NCI-H2196 (cell line): ENCODE data around the gene MFNG.

Experiments used
- DNase-seq: peaks from one replicate; lab custom pipeline; 2025; ENCODE audit not compliant: unreplicated experiment; lab: John Stamatoyannopoulos, UW

Gene MFNG

DNA sequence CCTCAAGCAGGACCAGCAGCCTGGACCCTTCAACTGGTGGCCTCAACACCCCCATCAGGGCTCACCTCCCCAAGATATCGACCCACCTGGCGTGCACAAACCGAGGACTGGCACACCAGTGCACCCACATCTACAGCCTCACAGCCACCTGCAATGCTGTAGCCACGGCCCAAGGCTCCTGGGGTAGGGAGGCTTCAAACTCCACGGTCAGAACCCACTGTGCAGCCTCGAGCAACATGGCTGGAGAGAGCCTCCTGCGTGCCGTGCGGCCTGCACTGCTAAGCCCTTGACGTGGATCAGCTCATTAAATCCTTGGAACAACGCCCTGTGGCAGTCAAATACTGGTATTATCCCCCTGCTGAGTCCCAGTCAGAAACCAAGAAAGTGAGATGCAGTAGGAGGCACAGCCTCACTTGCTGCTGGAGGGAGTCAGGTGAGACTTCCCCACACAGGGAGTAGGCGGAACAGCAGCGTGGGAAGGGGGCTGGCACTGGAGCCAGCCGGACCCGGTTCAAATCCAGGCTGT is 28.4 kb upstream of the MFNG start:
- DNase-seq: no peak

DNA sequence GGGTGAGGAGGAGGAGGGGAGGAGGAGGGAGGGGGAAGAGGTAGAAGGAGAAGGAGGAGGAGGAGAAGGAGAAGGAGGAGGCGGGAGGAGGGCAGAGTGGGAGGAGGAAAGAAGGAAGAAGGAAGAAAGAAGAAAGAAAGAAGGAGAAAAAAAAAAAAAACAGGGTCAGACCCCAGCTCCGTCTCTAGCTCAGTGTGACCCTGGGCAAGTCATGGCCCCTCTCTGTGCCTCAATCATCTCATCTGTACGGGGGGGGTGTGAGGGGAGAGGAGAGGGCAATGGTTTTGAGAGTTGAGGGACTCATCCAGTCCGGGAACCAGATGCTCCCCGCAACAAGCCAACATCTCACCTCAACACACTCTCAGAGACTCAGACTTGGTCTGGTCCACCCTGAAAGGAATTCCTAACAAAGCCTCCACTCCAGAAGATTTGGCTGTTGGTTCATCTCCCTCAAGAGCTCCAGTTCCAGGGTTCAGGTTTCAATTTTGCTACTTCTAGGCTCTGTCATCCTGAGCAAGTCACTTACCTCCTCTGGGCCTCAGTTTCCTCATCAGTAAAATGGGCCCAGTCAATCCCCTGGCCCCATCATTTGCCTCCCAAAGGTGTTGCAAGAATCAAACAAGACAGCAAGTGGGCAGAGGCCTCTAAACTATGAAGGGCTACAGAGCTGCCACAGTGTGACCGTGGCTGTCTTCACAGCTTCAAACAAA is 25.4 kb upstream of the MFNG start:
- no peak for DNase-seq

DNA sequence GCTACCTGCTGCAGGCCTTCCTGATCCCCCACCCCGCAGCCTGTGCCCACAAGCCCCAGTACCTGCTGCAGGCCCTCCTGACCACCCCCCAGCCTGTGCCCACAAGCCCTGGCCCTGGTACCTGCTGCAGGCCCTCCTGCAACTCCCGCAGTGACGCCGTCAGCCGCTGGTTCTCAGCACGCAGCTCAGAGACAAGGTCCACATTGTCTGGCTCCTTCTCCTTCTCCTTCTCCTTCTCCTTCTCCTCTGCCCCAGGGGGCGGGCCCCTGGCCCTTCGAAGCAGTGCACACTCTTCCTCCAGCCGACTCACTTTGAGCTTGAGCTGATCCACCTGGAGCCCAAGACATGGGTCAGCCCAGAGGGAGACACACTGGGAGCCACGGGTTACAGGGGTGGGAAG is 23.9 kb upstream of the MFNG start:
- no peak for DNase-seq

DNA sequence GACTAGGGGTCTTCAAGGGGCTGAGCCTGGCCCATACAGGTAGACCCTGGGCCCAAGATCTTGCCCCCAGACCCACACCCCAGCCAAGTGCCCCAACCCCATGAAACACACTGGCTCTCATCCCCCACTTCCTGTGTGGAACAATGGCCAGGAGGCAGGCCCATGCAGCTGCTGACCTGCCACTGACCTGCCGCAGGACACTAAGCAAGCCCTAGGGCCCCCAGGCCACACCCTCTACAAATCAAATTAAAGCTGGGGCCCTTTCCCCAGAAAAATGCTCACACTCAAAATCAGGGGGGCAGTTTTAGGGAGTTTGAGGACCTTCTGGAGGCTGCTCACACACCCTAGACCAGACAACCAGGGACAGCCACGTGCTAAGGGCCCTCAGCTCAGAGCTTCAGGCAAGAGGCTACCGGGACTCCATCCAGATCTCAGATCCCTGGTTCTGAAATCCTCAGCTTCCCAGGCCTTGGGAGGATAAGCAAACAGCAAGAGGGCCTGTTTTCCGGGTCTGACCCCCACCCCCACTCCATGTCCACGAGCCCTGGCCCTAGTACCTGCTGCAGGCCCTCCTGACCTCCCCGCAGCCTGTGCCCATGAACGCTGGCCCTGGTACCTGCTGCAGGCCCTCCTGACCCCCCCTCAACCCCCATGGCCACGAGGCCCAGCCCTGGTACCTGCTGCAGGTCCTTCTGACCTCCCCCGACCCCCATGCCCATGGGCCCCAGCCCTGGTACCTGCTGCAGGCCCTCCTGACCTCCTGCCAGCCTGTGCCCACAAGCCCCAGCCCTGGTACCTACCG is 23.1 kb upstream of the MFNG start:
- no peak for DNase-seq

DNA sequence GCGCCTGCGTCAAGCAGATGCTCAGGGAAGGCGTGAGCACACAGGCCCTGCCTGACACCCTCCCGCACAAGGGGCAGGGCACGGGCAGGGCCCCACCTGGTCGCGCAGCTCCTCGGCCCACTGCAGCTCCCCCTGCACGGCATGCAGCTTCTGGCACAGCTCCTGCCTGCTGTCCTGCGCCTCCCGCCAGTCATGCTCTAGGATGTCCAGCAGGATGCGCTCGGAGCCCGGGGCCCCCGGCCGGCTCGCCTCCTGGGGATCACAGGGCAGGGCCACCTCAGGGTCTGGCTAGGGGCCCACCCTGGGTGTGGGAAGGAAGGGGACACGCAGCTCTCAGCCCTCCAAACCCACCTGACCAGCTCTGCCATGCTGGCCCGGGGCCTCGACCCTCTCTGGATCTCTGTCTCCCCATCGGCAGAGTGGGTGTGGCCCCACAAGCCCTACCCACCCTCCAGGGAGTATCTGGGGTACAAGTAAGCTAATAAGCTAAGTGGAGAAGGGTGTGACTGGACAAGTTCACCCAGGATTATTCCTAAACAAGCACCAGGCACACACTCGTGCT is 22.3 kb upstream of the MFNG start:
- DNase-seq: no peak

DNA sequence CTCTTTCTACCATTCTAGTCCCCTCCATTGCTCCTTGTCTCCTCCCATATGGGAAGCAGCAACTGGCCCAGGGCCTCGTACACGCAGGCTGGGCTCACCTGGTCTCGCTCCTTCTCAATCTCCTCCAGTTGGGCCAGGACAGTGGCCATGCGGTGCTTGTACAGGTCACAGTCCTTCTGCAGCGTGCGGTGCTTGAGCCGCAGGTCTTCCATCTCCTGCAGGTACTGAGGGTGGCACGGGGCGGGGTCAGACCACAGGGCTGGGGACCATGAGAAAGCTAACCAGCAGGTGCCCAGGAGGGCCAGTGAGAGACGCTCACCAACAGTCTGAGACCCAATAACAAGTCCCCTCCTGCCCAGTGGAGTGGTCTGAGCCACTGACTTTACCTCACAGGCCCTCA is 21.5 kb upstream of the MFNG start:
- no peak for DNase-seq

DNA sequence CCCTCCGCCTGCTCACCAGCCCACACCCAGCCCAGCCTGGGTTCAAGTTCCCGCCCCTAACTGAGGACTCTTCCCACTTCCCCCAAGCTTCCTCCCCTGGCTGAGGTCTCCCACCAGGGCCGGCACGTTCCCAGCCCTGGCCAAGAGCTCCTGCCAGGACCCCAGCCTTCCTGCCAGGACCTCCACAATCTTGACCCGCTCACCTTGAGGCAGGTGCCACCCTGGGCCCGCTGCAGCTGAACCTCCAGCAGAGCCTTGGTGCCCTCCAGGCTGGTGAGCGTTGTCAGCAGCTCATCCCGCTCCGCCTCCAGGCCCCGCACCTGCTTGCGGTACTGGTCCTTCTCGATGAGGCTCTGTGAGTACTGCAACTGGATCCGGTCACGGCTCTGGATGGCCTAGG is 19.8 kb upstream of the MFNG start:
- DNase-seq: peak; percentile 33

DNA sequence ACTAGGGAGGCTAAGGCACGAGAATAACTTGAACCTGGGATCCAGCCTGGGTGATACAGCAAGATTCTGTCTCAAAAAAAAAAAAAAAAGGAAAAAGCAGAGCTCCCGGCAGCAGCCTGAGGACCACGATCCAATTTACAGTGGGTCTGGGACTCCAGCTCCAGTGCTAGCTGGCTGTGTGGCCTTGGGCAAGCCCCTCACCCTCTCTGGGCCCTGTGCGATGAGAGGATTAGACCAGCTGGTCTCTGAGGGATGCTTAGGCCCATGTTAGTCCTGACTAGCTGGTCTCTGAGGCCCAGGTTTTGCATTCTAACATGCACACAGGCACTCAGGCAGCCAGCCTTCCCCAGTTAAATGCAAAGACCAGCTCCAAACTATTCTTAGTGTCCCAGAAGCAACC is 19.4 kb upstream of the MFNG start:
- DNase-seq: no peak

DNA sequence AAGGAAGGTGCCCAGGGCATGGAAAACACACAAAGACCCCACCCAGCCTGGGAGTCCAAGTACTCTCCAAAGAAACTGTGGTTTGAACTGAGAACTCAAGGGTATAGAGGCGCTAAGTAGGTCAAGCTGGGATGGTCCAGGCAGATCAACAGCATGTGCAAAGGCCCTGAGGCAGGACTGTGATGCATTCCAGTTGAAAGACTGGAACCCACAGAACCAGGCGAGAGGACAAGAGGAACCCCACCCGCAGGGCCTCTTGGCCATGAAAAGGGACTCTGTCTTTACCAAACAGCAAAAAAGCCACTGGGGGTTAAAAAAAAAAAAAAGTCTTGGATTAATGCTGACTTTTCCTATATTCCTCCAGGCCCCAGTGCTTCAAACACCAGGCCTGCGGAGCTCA is 18.8 kb upstream of the MFNG start:
- DNase-seq: no peak

DNA sequence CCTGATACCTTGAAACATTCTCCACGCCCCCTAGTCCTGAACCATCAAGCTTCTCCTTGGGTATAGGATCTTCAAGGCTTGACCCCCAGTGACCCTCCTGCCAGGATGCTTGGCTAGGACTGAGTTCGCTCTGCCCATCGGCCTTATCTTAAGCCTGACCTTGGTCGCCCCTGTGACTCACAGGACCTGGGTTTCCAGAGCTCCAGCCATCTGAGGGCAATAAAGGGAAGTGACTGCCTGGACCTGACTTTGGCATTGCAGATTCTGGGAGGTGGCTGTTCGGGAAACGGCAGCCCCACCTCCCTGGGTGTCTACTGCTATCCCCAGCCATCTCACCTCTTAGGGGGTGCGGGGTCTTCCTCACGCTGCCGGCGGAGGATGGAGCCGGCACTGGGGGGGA is 17.7 kb upstream of the MFNG start:
- DNase-seq: no peak

DNA sequence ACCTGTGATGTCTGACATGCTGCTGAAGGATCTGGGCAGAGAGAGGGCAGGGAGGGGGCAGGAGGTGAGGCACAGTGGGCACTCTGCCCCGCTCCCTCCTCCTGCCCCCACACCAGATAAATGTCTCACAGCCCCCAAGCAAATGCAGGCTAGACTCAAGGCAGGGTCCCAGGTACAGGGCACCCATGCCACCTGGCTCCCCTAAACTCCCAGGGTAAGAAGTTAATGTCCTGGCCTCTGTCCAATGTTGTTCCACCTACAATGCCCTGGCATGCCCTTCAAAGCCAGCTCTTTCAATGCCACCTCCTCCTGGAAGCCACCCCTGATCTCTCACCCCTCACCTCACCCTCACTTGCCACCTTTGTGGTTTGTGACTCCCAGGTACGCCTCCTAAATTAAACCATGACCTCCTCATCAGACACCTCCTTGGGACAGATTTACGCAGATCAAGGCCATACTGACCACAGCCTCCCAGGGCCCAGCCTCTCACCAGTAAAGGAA is 17.0 kb upstream of the MFNG start:
- no peak for DNase-seq

DNA sequence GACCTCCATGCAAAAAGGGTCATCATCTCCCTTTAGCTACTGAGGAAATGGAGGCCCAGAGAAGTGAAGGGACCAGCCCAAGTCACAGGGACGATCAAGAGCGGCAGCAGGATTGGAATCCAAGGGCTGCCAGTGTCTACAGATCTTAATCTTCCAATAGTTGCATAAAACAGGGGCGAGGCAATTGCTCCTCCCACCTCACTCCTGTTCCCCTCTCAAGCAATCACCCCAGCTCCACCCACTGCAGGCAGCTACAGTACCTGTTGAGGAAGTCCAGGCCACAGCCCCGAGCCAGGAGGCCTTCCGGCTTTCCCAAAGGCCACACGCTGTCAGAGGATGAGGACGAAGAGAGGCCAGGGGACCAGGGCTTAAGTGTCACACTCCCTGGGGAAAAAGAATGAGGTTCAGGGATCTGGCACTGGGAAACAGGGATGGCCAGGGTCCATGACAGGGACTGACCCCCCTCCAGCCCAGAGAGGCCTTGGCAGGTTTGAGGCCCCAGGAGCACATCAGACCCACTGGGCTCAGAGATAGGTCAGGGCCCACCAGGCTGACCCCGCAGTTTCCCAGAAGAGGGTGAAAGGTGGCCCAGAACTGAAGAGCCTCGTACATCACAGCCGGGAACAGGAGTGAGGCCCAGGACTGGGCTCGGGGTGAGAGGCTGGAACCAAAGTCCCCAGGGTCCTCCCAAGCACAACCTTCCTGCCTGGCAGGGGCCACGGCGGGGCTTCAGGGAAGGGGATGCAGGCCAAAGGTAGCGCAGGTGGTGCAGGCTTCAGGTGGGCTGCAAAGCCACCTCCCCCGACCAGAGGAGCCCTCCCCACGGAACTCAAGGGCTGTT is 16.4 kb upstream of the MFNG start:
- DNase-seq: peak; percentile 8

DNA sequence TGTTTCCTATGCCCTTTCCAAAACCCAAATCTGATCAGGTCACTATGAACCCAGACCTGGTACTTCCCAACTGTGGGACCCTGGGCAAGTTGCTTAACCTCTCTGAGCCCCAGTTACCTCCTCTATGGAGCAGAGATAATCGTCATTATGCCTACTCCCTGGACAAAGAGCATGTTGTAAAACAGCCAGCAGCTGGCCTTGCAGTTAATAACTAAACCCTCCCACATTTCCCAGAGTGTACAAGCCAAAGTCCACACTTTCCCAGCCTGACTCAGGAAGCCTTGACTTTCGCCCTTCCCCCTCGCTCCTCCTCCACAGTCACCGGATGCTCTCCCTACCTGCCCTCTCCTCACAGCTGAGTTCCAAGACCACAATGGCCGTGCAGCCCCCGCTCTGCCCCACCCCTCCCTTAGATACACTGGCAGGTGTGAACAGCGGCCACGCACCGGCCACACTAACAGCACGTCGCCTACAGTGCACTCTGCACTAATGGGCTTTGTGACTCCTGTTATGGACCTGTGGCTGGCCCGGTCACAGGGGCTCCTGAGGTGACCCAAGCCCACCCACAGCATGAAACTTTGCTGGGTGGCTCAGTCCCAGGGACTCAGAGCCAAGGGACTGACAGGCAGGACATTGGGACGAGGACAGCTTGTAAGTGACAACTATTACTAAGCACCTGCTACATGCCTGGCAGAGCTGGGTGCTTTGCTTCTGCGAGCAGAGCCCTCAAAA is 15.6 kb upstream of the MFNG start:
- DNase-seq: peak; percentile 72

DNA sequence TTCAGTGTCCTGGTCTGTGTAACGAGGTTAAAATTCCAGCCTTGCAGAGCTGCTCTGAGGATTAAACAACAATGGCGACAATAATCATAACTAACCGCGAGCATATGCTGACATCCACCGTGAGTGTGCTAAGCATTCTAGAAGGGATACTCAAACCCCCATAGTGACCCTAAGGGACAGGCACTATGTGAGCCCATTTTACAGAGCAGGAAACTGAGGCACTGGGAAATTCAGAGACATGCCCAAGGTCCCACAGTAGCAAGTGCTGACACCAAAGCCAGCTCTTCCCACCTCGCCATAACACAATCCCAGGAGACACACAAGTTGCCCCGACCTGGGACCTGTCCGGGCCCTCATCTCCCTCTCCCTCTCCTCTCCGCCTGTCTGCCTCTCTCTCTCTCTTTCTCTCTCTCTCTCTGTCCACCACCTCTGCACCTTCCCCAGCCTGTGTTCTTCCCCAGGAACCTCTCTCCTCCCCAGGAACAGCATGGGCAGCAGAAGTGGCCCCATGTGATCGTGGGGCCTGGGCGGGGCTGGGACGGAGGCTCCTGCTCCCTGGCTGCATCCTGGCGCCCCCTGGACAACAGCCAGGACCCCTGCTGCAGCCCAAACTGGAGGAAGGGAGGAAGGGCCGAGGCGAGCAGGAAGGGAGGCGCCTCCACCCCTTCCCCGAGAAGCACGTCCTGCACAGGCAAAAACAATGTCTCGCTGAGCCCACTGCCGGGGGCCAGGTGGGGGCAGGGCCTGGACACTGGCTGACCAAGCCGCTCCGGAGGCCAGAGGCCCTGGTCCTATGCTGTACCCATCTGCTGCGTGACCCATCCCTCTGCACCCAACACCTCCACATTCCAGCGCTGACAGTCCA is 14.8 kb upstream of the MFNG start:
- no peak for DNase-seq

DNA sequence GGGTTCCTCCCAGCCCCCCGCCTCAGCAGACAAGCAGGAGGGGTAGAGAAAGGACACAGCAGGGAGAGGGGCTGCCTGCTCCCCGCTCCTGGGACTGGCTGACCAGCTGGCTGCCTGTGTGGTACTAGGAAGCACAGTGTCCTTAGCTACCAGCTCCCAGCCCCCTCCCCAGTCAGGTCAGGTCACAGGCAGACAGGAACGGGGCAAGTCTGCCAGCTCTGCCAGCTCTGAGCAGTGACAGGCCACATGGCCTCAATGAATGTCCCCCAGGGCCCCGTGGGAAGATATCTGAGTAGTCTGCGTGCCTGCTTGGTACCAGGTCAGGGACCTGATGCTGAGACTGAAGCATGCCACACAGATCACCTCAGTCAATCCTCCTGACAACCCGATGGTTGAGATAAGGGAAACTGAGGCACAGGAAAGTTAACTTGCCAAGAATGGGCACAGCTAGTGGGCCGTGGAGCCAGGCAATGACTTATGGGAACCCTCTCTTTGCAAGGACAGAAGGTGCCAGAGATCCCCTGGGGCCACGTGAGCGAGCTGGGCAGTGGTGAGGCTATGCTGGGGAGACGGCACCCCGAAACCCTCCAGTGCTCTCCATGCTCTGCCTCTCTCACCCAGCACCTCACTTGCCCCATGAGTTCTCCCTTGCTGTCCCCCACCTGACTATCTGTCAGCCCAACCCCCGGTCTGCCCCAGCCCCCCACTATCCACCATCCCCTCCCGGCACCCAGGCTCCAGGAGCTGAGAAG is 13.8 kb upstream of the MFNG start:
- DNase-seq: no peak

DNA sequence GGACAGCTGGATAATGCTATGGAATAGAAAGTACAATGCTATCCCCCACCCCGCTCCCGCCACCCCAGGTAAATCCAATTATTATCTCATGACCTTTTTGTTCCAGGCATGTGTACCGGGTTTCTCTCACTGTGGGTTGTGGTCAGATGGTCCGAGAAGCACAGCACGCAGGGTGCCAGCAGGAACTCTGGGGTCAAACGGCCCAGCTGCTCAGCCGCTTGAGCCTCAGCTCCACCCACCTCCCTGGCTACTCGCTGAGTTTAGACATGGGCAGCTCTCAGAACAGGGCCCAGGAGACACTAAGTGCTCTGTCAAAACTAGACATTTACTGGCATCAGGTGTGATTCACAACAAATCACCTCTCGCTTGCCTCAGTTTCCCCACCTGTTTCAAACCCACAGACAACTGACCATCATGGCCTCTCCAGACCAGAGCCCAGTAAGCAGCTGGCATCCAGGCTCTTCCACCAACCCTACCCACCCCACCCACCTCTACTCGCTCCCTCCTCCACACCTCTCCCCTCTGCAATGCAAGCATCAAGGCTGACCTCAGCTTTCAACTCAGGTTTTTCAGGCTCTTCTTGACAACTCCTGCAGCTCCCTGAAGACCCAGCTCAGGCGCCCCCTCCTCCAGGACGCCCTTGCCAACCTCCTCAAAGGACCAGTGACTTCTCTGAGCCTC is 13.0 kb upstream of the MFNG start:
- no peak for DNase-seq

DNA sequence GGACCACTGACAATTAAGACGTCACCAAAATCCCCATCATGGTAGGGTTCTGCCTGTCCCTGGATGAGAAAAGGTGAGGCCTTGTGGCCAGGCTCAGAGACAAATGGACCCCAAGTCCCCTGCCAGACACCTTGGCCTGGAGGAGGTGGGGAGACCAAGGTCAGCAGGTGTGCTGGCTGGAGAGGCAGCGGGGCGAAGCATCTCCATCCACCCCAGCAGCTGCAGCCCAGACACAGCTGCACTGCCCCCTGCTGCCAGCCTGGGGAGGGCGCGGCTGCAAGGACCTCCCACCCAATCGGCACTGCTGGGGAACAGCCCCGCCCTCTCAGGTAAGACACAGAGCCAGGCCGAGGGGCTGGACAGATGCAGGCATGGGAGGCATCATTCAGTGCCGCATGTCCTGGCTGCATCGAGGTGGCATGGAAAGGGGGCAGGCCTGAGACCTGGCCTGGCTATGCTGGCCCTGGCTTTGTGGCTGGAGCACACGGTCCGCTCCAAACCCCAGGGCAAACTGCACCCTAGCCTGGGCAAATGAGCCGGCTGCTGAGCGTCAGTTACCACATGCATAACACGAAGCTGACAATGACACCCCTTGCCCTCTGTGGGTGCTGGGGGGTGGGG is 12.2 kb upstream of the MFNG start:
- peak; percentile 11 for DNase-seq
